ENCODE data around the gene LRRC27.

LRRC27 gene

DNA sequence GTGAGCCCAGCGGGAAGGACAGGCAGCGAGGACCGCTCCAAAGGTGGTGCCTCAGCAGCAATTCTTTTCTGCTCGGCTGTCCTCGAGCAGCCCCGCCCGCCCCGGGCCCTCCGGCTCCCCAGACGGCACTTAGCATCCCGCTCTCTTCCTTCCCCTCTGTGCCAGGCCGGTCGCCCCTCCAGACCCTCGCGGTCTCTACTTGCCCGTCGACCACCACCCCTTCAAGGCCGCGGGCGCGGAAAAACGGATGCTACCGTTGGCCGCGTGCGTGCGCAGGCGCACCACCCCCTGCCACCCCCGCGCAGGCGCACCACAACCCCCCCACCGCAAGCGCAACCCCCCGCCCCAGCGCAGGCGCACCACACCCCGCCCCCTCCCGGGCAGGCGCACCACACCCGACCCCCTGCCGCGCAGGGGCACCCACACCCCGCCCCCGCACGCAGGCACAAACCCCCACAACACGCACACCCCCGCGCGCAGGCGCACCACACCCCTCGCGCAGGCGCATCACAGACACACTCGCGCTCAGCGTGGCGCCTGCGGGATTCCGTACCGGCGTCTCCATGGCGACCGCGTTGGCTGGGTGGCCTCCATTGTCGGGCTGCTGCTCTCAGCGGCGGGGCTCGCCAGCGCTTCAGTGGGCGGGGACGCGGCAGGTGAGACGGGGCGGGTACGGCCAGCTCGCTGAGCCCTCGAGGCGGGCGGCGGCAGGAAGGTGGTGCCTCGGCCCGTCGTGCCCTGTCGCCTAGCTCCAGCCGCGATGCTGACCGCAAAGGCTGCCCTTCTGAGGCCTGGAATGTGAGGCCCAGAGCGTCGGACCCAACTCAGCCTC, at the start of gene LRRC27:
Gene LRRC27, plus strand, starts transcription at position 593 of the 832 bp plus-strand sequence. CDS start 1,332 bp downstream, outside the sequence.
- Histone ChIP-seq H3K36me3 (ENCODE audit: control insufficient read depth in 1 of 2, insufficient read depth in 2 of 2, low read length in 2 of 2) (no peaks in the 10 kb centered on the region), H3K9ac (ENCODE audit: low read depth in 1 of 2, low read length in 2 of 2) (peak within 1 kb of the TSS; percentile 83 to 85), H3K27me3 (ENCODE audit: control insufficient read depth in 1 of 2, insufficient read depth in 2 of 2, low read length in 2 of 2) (no peaks in the 10 kb centered on the region), H3K27ac (ENCODE audit: low read depth, low read length) (peak within 1 kb of the TSS; percentile 67), H3K9me3 (ENCODE audit: control insufficient read depth in 1 of 2, low read length in 2 of 2) (no peaks in the 10 kb centered on the region), H3K4me3 (ENCODE audit: low read depth in 1 of 2, low read length in 2 of 2) (peak within 1 kb of the TSS; percentile 97 to 98), H3K4me1 (ENCODE audit: control insufficient read depth in 1 of 2, insufficient read depth in 2 of 2, low read length in 2 of 2) (peaks cover 19 to 32% of the 10 kb centered on the region in 2 donors)

DNA sequence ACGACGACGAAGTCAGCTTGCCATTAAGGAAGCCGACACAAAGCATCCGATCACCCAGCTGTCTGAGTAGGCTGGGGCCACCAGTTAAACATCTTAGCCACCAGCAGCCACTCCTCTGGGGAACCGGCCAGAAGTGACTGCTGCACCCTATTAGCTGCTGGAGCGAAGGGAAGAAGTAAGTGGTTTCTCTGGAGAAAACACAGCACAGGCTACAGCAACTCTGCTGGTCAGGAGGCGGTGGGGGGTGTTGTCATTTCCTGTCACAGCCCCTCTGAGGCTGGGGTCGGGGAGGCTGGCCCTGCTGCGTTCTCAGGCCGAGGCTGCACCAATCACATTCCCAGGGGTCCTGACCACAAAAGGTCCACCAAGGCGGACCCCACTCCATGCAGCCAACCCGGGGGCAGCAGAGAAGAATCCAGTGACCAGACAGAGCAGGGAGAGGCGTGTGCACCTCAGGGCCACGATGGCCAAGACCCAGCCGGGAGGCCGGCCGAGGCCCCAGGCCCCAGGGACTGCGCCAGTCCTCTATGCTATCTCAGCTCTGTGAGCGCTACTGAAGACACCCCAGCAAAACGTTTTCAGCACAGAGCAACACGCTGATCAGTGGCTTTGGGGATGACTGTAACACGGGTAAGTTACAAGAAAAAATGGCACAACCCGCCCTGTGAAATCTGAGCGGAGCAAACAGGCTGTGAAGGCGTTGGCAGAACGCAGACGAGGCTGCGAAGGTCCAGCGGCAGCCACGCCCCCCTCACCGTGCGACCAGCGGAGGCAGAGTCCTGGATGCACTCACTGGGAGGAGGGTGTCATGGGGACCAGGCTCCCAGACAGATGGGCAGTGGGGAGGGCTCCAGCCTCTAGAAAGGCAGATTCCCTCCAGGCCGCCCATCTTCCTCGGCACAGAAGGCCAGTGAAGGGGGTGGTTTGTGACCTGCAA, 49.1 kb upstream of the LRRC27 start:
- H3K9me3 ChIP-seq (ENCODE audit: control insufficient read depth in 1 of 2, low read length in 2 of 2) = no peaks in the 10 kb centered on the region
- H3K4me1 ChIP-seq (ENCODE audit: control insufficient read depth in 1 of 2, insufficient read depth in 2 of 2, low read length in 2 of 2) = peaks cover 0 to 3% of the 10 kb centered on the region in 2 donors
- no peak overlapping the region for H3K4me3 ChIP-seq (ENCODE audit: low read depth in 1 of 2, low read length in 2 of 2)
- H3K27me3 ChIP-seq (ENCODE audit: control insufficient read depth in 1 of 2, insufficient read depth in 2 of 2, low read length in 2 of 2) = peaks cover 0 to 8% of the 10 kb centered on the region in 2 donors
- no peak overlapping the region for H3K27ac ChIP-seq (ENCODE audit: low read depth, low read length)
- no peaks in the 10 kb centered on the region for H3K36me3 ChIP-seq (ENCODE audit: control insufficient read depth in 1 of 2, insufficient read depth in 2 of 2, low read length in 2 of 2)
- H3K9ac ChIP-seq (ENCODE audit: low read depth in 1 of 2, low read length in 2 of 2) = no peak overlapping the region

GRCh38 chr10:132283604-132284382, 48.2 kb upstream of the LRRC27 start:
- Histone ChIP-seq H3K4me1 (ENCODE audit: control insufficient read depth in 1 of 2, insufficient read depth in 2 of 2, low read length in 2 of 2) (peaks cover 0 to 3% of the 10 kb centered on the region in 2 donors), H3K27ac (ENCODE audit: low read depth, low read length) (no peak overlapping the region), H3K27me3 (ENCODE audit: control insufficient read depth in 1 of 2, insufficient read depth in 2 of 2, low read length in 2 of 2) (peaks cover 0 to 8% of the 10 kb centered on the region in 2 donors), H3K9ac (ENCODE audit: low read depth in 1 of 2, low read length in 2 of 2) (no peak overlapping the region), H3K9me3 (ENCODE audit: control insufficient read depth in 1 of 2, low read length in 2 of 2) (no peaks in the 10 kb centered on the region), H3K4me3 (ENCODE audit: low read depth in 1 of 2, low read length in 2 of 2) (no peak overlapping the region), H3K36me3 (ENCODE audit: control insufficient read depth in 1 of 2, insufficient read depth in 2 of 2, low read length in 2 of 2) (no peaks in the 10 kb centered on the region)

GRCh38 chr10:132289439-132289838, 42.6 kb upstream of the LRRC27 start:
- Histone ChIP-seq H3K27ac (ENCODE audit: low read depth, low read length) (no peak overlapping the region), H3K9me3 (ENCODE audit: control insufficient read depth in 1 of 2, low read length in 2 of 2) (no peaks in the 10 kb centered on the region), H3K27me3 (ENCODE audit: control insufficient read depth in 1 of 2, insufficient read depth in 2 of 2, low read length in 2 of 2) (no peaks in the 10 kb centered on the region)

GRCh38 chr10:132290631-132291030, 41.4 kb upstream of the LRRC27 start:
- Histone ChIP-seq H3K9ac (ENCODE audit: low read depth in 1 of 2, low read length in 2 of 2) (no peak overlapping the region), H3K9me3 (ENCODE audit: control insufficient read depth in 1 of 2, low read length in 2 of 2) (no peaks in the 10 kb centered on the region), H3K36me3 (ENCODE audit: control insufficient read depth in 1 of 2, insufficient read depth in 2 of 2, low read length in 2 of 2) (no peaks in the 10 kb centered on the region), H3K27ac (ENCODE audit: low read depth, low read length) (no peak overlapping the region), H3K4me3 (ENCODE audit: low read depth in 1 of 2, low read length in 2 of 2) (no peak overlapping the region), H3K4me1 (ENCODE audit: control insufficient read depth in 1 of 2, insufficient read depth in 2 of 2, low read length in 2 of 2) (no peaks in the 10 kb centered on the region), H3K27me3 (ENCODE audit: control insufficient read depth in 1 of 2, insufficient read depth in 2 of 2, low read length in 2 of 2) (no peaks in the 10 kb centered on the region)

More at GRCh38 chr10:132289439-132289838, 42.6 kb upstream of the LRRC27 start:
- H3K36me3 ChIP-seq (ENCODE audit: control insufficient read depth in 1 of 2, insufficient read depth in 2 of 2, low read length in 2 of 2) = no peaks in the 10 kb centered on the region
- no peaks in the 10 kb centered on the region for H3K4me1 ChIP-seq (ENCODE audit: control insufficient read depth in 1 of 2, insufficient read depth in 2 of 2, low read length in 2 of 2)
- no peak overlapping the region for H3K9ac ChIP-seq (ENCODE audit: low read depth in 1 of 2, low read length in 2 of 2)
- no peak overlapping the region for H3K4me3 ChIP-seq (ENCODE audit: low read depth in 1 of 2, low read length in 2 of 2)

DNA sequence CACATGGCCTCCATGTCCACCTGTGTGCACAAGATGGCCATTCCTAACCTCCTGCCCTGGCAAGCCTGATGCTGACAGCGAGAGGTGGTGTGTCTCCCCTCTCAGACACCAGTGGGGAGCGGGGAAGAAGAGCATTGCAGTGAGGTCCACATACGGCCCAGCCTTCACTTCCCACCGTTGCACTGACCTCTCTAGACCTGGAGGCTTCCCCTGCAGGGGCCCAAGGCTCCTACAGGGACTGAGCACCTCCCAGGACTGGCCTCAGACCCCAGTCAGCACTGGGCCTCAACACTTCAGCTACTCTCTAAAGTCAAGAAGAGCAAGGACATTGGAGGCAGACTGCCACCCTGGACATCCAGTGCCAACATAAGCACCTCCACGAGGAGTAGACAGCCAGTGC, 40.2 kb upstream of the LRRC27 start:
- Histone ChIP-seq H3K9ac (ENCODE audit: low read depth in 1 of 2, low read length in 2 of 2) (no peak overlapping the region), H3K9me3 (ENCODE audit: control insufficient read depth in 1 of 2, low read length in 2 of 2) (no peaks in the 10 kb centered on the region), H3K4me1 (ENCODE audit: control insufficient read depth in 1 of 2, insufficient read depth in 2 of 2, low read length in 2 of 2) (no peaks in the 10 kb centered on the region), H3K4me3 (ENCODE audit: low read depth in 1 of 2, low read length in 2 of 2) (no peak overlapping the region), H3K36me3 (ENCODE audit: control insufficient read depth in 1 of 2, insufficient read depth in 2 of 2, low read length in 2 of 2) (no peaks in the 10 kb centered on the region), H3K27me3 (ENCODE audit: control insufficient read depth in 1 of 2, insufficient read depth in 2 of 2, low read length in 2 of 2) (no peaks in the 10 kb centered on the region), H3K27ac (ENCODE audit: low read depth, low read length) (no peak overlapping the region)

GRCh38 chr10:132292287-132293200, 39.4 kb upstream of the LRRC27 start:
- no peaks in the 10 kb centered on the region for H3K4me1 ChIP-seq (ENCODE audit: control insufficient read depth in 1 of 2, insufficient read depth in 2 of 2, low read length in 2 of 2)
- H3K9me3 ChIP-seq (ENCODE audit: control insufficient read depth in 1 of 2, low read length in 2 of 2) = no peaks in the 10 kb centered on the region
- H3K27ac ChIP-seq (ENCODE audit: low read depth, low read length) = no peak overlapping the region
- no peak overlapping the region for H3K4me3 ChIP-seq (ENCODE audit: low read depth in 1 of 2, low read length in 2 of 2)
- no peaks in the 10 kb centered on the region for H3K27me3 ChIP-seq (ENCODE audit: control insufficient read depth in 1 of 2, insufficient read depth in 2 of 2, low read length in 2 of 2)
- no peak overlapping the region for H3K9ac ChIP-seq (ENCODE audit: low read depth in 1 of 2, low read length in 2 of 2)
- no peaks in the 10 kb centered on the region for H3K36me3 ChIP-seq (ENCODE audit: control insufficient read depth in 1 of 2, insufficient read depth in 2 of 2, low read length in 2 of 2)

GRCh38 chr10:132293201-132293812, 38.7 kb upstream of the LRRC27 start:
- H3K27ac ChIP-seq (ENCODE audit: low read depth, low read length) = no peak overlapping the region
- no peaks in the 10 kb centered on the region for H3K36me3 ChIP-seq (ENCODE audit: control insufficient read depth in 1 of 2, insufficient read depth in 2 of 2, low read length in 2 of 2)
- no peaks in the 10 kb centered on the region for H3K4me1 ChIP-seq (ENCODE audit: control insufficient read depth in 1 of 2, insufficient read depth in 2 of 2, low read length in 2 of 2)
- no peak overlapping the region for H3K4me3 ChIP-seq (ENCODE audit: low read depth in 1 of 2, low read length in 2 of 2)
- no peaks in the 10 kb centered on the region for H3K27me3 ChIP-seq (ENCODE audit: control insufficient read depth in 1 of 2, insufficient read depth in 2 of 2, low read length in 2 of 2)
- no peaks in the 10 kb centered on the region for H3K9me3 ChIP-seq (ENCODE audit: control insufficient read depth in 1 of 2, low read length in 2 of 2)
- no peak overlapping the region for H3K9ac ChIP-seq (ENCODE audit: low read depth in 1 of 2, low read length in 2 of 2)

All from duodenal mucosa (tissue), 2 donors.